ENCODE measurements around the gene UPF2. TPM values are rescaled to one million over a fixed set of nuclear protein-coding genes. Genes with fewer than 3 reads are reported as not detected.

Gene UPF2
- total RNA-seq, 1 donor from 2014 or later = 21.6 TPM

GRCh38 chr10:11870900-11871400 lies 171.7 kb downstream of the UPF2 start:
- Histone ChIP-seq H3K36me3 (no peaks in the 10 kb centered on the region), H3K27ac (no peak overlapping the region), H3K9me3 (no peaks in the 10 kb centered on the region), H3K4me1 (peaks cover 25% of the 10 kb centered on the region), H3K27me3 (no peaks in the 10 kb centered on the region), H3K4me3 (no peak overlapping the region)
- intact Hi-C loops (cut with DNase I) = no loop called here
- TF ChIP-seq CTCF (IDR thresholded peaks at IDR 0.05) = no peak
- TF ChIP-seq POLR2AphosphoS5 (IDR thresholded peaks at IDR 0.05; ENCODE audit: insufficient read depth in 1 of 2, low read depth in 1 of 2) = no peak
- TF ChIP-seq POLR2A (IDR thresholded peaks at IDR 0.05) = no peak
- no peak for DNase-seq (ENCODE audit: extremely low spot score in 2 of 2)

- Histone ChIP-seq H3K27ac (no peak overlapping the region), H3K9me3 (no peaks in the 10 kb centered on the region), H3K27me3 (no peaks in the 10 kb centered on the region), H3K4me1 (peaks cover 20% of the 10 kb centered on the region), H3K4me3 (peak overlapping the region; percentile 22 to 30), H3K36me3 (no peaks in the 10 kb centered on the region)
- intact Hi-C loops (cut with DNase I) = no loop called here
- DNase-seq (ENCODE audit: extremely low spot score in 2 of 2) = no peak
- TF ChIP-seq CTCF (IDR thresholded peaks at IDR 0.05) (no peak), POLR2AphosphoS5 (IDR thresholded peaks at IDR 0.05; ENCODE audit: insufficient read depth in 1 of 2, low read depth in 1 of 2) (no peak), POLR2A (IDR thresholded peaks at IDR 0.05) (no peak)
These were observed 172.2 kb downstream of the UPF2 start for GRCh38 chr10:11870461-11870780.

Small RNA genes lying within 50 kb of the gene (small RNA-seq; reads per million reads assigned to genes)
- gene RNU6-1095P = not detected

Other genes starting within 250 kb of the UPF2 start
- 8.1 TPM for gene PROSER2, start 219.5 kb downstream of the UPF2 start, total RNA-seq
- 13.3 TPM for gene DHTKD1, start 26.1 kb upstream of the UPF2 start, total RNA-seq
- gene SEC61A2, start 86.9 kb upstream of the UPF2 start, total RNA-seq = 9.1 TPM
- 30.7 TPM for gene NUDT5, start 153.1 kb upstream of the UPF2 start, total RNA-seq
- 30.4 TPM for gene CDC123, start 153.4 kb upstream of the UPF2 start, total RNA-seq